GM19240 (cell line): ENCODE measurements around the gene PAPPA.

ENCODE experiments used
- DNase-seq: peaks from one replicate; pipeline ENCODE4 v3.0.0; 2011; ENCODE audit warnings: low spot score; ENCODE audit not compliant: insufficient read length

PAPPA gene, protein sequence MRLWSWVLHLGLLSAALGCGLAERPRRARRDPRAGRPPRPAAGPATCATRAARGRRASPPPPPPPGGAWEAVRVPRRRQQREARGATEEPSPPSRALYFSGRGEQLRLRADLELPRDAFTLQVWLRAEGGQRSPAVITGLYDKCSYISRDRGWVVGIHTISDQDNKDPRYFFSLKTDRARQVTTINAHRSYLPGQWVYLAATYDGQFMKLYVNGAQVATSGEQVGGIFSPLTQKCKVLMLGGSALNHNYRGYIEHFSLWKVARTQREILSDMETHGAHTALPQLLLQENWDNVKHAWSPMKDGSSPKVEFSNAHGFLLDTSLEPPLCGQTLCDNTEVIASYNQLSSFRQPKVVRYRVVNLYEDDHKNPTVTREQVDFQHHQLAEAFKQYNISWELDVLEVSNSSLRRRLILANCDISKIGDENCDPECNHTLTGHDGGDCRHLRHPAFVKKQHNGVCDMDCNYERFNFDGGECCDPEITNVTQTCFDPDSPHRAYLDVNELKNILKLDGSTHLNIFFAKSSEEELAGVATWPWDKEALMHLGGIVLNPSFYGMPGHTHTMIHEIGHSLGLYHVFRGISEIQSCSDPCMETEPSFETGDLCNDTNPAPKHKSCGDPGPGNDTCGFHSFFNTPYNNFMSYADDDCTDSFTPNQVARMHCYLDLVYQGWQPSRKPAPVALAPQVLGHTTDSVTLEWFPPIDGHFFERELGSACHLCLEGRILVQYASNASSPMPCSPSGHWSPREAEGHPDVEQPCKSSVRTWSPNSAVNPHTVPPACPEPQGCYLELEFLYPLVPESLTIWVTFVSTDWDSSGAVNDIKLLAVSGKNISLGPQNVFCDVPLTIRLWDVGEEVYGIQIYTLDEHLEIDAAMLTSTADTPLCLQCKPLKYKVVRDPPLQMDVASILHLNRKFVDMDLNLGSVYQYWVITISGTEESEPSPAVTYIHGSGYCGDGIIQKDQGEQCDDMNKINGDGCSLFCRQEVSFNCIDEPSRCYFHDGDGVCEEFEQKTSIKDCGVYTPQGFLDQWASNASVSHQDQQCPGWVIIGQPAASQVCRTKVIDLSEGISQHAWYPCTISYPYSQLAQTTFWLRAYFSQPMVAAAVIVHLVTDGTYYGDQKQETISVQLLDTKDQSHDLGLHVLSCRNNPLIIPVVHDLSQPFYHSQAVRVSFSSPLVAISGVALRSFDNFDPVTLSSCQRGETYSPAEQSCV (N-terminal part only)

DNA sequence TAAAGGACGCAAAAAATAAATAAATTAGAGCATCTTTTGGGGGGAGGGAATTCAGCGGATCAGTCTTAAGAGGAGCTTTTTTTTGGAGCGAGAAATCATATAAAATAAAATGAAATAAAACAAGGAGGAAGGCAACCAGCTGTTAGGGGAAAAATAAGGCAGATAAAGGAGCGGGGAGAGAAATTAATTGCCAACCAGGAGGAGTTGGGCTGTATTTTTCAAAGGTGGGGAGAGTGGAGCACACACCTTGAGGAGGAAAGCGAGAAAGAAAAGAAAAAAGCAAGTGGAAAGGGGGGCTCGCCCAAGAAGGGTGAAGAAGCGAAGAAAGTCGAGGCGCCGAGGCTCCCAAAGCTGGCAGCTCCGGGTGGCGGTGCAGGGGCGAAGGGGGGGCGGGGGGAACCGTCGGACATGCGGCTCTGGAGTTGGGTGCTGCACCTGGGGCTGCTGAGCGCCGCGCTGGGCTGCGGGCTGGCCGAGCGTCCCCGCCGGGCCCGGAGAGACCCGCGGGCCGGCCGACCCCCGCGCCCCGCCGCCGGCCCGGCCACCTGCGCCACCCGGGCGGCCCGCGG is at the start of gene PAPPA:
TSS of gene PAPPA (plus strand) at position 27 of the 569 bp plus-strand sequence. CDS start at position 409, 382 bp downstream.
- DNase-seq, result no peak

DNA sequence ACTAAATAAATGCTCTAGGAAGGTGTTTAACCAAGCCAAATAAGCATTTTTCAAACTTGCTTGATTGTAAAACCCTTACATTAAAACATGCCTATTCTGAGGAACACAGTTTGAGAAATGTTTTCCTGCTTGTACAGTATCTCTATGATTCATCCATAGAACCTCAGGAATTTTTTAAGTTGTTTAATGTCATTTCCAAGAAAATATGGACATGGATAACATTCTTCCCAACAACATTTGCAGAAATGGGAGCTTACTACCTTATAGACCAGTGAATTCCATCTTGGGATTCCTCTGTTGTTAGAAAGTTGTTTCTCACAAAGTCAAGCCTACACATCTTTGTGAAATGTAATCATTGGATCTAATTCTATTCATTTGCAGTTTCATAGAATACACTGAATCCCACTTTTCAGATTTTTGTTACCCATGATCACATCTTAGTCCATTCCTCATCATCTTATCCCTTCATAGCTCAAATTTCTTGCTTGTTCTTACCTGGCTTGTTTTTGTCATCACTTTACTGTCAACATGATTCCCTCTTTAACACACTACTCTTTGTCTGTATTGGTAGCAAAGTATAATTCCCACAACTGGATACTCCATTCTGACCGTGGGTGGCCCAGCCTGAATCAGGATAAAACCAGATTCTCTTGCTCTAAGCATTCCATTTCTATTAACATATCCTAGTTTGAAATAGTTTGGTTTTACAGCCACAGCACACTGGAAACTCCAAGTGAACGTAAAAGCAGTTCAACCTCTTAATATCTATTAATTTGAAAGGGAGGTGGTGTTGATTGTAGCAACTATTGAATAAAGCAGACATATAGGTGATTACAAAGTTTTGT is 49.4 kb upstream of the PAPPA start:
- no peak for DNase-seq

DNA sequence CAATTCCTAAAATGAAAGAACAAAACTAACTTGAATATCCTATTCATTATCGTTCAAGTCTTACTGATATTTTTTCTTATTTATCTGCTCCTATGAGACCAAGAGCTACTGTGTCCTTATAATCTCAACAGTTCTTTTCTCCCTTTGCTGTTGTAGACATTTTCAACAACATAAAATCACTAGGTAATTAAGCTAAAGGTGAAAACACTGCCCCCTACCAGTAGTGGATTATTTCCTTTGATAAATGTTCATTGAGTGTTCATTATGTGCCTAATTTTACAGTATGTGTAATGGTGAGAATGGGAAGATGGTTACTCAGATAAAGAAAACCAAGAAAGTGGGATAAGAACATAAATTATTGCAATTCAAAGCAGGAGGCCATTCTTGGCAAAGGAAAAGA is 41.4 kb upstream of the PAPPA start:
- DNase-seq, result no peak

DNA sequence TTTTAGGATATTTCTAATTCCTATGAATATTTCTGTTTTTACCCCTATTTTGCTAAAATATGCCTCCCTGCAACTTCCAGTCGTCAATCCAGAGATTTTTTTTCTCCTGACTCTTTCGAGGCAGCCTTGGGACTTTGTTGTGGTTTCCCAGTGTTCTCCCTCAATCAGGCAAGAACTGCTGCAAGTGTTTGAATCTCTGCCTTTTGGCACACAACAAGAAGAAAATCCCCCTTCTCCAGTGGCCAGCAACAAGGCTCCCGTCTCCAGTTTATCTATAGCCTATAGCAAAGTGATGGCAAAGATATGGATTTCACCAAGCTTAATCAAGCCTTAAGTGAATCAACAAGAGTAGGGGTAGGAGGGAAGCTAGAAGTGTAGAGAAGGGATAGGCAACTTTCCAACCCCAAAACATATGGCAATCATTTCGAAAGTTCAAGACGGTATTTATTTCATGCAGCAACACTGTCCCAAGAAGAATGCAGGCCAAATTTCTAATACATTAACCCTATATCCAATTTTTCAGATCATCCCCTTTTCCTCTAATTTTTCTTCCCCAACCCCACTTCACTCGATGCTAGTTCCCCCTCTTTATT is 37.7 kb upstream of the PAPPA start:
- no peak for DNase-seq

DNA sequence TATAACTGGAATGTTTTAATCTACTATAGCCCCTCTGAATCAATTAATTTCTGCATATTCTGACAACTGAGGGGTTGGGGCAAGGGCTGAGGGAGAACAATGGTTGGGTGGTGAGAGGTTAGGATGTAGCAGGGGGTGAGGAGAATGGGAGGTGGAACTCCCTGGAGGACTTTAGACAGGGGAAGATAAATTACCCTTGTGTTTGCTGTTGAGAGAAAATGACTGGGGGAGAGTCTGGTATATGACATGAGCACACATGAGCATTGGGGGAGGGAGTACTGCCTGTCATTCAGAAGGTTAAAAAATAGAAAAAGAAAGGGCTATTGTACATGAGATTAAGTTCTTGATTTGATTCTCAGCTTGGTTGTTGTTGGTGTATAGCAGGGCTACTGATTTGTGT is 37.2 kb upstream of the PAPPA start:
- DNase-seq, result no peak

DNA sequence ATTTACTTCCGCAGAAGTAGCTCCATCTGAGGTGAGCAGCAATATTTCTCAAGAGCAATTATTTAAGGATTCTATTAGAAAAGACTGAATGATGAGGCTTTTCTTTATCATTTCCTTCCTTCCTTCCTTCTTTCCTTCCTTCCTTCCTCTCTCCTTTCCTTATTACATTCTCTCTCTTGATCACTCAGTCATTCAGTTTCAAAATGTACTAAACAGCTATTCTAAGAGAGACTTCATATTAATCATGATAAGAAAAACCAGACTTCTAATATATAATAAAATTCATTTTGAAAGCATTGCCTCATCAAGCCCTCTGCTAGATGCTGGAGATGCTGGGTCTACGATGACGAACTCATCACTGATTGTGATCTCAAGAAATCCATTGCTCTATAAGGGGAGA is 30.4 kb upstream of the PAPPA start:
- no peak for DNase-seq

DNA sequence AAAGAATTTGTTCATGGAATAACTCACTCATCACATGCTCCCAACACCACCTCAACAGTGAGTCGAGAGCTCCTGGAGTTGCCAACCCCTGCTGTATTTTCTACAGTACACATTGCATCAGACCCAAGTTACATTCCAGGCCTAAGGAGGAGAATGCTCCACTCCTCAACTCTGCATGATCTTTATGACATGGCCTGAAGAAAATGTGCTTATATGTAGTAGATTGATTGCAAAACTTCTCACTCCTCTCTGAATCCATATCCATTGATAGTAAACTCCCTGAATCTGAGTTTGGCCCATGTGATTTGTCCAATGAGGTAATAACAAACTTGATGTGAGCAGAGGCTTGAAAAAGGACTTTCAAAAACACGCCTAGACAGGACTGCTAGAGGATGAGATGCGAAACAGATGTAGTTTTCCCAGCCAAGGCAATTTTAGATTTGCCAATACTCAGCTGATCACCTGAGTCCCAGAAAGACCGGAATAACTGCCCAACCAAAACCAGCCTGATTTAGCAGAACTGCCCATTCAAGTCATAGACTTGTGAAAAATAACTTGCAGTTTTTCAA is 29.0 kb upstream of the PAPPA start:
- no peak for DNase-seq

DNA sequence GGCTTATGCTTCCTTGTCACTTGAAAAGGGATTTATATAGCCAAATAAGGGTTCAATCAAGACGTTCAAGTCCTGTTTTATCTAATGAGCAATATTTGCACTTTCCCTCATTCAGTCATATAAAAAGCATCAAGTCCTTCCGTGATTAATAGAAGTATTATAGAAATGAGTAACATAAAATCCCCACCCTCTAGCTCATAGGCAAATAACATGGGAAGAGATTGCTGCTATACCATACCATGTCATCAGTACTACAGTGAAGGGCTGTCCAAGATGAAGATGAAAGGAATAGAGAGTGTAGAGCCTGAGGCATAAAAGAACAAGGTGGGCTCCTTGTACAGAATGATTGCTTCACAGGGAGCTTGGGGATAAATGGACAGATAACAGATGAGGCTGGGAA is 20.4 kb upstream of the PAPPA start:
- no peak for DNase-seq

DNA sequence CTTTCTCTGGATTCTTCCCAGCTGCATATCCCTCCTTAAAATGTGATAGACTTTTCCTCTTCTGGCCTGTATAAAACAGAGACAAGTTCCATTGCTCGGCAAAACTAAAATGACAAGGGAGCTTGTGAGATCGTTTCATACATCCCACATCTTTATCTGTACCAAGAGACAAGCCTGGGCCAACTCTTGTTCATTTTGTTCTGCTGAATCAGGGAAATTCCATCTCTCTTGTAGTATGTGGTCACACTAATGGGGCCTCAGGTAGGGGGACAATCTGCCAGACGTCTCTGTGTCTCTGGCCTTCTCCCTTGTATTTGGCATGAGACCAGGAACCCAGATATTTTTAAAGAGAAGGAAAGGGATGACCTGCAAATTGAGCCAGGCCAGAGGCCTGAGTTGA is 18.6 kb upstream of the PAPPA start:
- no peak for DNase-seq

DNA sequence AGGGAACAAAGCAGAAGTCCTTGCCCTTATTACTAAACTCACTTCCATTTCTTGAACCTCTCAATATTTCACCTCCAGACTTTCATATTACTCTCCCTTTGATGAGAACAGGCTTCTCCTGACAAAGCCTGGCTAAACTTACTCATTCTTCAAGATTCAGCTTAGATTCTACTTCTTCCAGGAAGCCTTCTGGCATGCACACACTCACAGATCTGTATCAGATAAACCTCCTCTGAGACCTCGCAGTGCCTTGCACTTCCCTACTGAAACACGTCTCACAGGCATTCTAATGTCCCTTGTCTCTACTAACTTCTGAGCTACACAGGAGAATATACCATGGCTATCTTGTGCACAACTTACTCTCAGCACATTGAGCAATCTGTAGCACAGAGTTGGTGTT is 16.6 kb upstream of the PAPPA start:
- DNase-seq, result no peak

DNA sequence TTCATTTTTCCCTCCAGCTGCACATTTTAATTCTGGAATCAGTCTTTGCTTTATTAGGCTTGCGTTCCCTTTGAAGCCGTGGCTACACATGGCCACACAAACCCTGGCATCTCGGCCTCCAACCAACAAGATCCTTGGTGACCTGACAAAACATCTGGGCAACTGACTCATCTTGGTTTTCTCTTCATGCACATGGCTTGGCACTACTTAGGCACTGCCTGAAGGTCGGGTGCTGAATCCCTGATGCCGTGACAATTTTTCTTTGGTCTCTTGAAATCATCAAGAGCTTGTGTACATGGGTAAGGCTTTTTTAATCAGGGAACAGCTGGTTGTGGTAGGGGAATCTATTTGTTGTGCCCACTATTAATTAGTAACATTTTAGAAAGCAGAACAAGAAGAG is 16.0 kb upstream of the PAPPA start:
- DNase-seq, result no peak

DNA sequence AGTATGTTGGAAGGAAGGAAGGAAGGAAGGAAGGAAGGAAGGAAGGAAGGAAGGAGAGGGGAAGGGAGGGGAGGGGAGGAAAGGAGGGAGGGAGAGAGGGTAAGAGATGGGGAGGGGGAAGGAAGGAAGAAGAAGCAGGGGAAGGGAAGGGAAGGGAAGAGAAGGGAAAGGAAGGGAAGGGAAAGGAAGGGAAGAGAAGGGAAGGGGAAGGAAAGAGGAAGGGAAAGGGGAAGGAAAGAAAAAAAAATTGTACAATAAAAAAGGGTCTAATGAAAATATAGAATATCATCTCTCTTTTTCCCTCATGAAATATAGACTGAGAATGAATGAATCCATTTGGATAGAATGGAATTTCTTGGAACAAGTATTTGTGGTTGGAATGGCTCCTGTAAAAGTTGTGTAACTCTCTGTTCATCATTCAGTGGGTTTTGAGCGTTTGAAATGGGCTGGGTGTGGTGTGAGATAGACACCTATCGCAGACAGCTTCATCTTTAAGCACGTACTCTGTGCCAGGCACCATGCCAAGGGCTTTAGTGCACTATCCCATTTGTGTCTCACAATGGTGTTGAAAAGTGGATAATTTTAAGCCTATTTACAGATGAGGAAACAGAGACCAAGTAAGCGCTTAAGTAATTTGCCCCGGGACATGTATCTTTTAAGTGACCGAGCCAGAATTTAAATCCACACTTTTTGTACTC is 11.6 kb upstream of the PAPPA start:
- DNase-seq, result no peak

DNA sequence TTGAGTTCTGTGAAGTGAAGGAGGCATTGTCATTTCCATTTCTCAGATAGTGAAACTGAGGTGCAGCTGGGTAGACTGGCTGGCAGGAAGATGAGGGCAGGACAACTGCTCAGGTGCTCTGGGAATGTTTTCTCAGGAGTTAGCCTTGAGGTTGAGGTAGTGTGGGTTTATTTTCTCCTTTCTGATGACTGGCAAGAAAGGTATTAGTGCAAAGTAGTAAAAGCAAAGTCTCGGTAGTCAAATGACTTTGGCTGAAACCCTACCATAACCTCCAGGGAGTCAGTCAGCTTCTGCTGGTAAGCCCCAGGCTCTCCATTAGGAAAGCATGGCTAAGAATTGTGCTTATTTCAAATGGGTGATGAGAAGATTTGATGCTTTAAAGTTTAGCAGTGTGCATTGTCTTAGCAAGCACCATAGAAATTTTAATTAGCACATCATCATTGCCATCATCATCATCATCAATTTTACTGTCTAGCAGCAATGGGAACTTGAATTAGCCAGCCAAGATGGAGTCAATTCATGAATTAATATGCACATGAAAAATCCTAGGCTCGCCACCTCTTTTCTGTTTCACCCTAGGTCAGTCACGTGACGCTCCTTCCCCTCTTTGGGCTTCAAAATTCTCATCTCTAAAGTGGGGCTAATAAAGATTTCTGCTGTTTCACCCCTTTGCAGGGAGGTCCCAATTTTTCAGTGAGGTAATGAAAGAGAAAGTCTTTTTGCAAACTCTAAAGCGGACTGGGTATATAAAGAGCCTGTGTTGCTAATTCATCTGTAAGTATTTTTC is 10.7 kb upstream of the PAPPA start:
- no peak for DNase-seq

DNA sequence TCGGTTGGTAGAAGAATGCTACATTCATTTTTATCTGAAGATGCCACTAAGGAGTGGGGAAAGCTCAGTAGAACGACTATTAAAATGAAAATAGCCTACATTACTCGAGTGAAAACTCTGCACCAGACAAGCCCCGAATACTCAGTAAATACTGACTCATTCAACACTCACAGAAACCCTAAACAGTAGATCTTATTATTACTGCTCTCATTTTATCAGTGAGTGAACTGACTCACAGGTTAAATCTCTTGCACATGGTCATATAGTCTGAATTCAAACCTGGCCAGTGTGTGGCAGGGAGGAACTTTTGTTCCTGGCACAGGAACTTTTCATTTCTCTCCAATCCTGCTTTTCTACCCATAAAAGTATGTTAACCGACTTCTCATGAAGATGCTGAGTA is 9.6 kb upstream of the PAPPA start:
- no peak for DNase-seq

DNA sequence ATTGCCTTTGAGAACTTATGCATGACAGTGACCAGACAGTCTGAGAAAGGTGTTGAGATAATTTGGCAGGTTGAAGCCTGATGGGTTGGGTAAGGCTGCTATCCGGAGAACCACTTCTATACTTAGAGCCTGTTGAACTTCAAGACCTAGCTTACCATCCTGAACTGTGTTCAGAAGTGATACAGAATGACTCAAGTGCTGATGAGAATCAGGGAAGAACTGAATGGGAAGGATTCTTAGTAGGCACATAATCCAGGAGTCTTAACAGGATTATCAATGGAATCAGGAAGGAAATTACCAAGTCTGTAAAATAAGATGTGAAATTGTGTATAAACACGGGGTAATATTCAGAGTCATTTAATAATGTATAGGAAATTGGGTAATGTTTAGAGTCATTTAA is 9.0 kb upstream of the PAPPA start:
- no peak for DNase-seq

DNA sequence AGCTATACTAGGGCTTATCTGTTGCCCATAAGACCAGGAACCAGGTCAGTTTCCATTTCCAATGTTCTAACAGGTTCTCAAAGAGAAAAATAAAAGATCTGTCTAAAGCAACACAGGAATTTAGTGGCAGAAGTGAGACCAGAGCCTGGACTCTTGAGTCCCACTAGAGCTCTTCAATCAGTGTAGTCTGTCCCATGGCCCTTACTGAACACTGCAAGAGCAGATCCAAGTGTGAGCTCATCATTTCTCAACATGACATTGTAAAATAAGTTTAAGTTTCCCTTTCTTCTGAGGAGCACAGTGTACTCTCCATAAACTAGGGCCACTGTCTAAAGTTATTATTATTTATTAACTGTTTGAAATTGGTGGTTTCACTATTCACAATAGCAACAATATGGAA is 8.6 kb upstream of the PAPPA start:
- no peak for DNase-seq

DNA sequence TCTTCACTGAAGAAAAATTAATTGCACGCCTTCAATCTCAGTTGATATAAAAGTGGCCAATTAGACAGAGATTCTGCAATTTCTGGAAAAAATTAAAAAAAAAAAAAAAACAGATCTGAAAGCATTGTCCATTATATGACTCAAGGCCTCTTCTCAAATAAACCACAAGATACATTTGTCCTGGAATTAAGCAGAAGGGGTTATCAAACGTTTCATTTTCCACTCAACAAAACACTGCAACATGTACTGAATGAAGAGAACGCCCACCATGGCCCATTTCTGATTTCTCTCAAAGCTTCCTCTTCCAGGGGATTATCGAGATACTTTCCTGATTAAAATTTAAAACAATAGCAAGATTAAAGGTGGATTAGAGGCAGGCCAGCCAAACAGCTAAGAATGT is 5.8 kb upstream of the PAPPA start:
- no peak for DNase-seq

DNA sequence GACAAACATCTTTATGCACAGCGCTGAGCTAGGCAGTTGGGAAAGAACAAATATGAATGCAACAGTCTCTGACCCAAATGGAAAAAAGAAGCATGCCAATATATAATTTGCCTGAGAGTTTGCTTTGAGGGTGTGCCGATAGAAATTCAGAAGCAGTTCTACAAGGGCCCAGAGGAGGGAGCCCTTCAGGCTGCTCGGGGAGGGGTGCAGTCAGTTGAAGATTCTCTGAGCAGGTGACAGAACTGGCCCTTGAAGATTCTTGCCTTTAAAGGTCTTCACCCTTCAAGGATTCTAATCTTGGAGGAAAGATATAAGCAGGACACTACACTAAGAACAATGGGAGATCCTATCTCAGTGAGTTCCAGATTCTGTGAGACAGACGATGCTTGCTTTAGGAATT is 3.7 kb upstream of the PAPPA start:
- no peak for DNase-seq

DNA sequence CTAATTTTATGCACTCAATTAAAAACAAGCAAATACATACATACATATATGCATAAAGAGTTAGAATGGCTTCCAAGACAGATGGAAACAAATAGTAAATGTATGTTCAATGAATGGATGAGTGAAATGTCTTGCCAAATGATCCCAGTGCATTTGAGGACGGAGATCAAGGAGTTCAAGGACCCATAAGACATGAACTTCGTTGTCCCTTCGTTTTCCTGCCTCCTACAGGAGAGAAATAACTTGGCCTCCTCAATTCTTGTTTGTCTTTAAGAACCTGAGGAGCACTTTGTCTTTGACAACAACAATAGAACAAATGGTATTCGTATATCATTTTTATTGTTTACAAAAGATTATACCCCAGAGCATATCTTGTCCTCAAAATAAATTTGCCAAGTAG is 2.4 kb upstream of the PAPPA start:
- no peak for DNase-seq
